Measurements from ENCODE around the gene SUSD5. TPM values are rescaled to one million over a fixed set of nuclear protein-coding genes. Genes with fewer than 3 reads are reported as not detected.

SUSD5 gene
- total and polyA plus RNA-seq, 2 of the 13 experiments (the other 11 are each of a cell fraction or from before 2014, with no cell fraction given): not detected

- TF ChIP-seq, protein P1, sequence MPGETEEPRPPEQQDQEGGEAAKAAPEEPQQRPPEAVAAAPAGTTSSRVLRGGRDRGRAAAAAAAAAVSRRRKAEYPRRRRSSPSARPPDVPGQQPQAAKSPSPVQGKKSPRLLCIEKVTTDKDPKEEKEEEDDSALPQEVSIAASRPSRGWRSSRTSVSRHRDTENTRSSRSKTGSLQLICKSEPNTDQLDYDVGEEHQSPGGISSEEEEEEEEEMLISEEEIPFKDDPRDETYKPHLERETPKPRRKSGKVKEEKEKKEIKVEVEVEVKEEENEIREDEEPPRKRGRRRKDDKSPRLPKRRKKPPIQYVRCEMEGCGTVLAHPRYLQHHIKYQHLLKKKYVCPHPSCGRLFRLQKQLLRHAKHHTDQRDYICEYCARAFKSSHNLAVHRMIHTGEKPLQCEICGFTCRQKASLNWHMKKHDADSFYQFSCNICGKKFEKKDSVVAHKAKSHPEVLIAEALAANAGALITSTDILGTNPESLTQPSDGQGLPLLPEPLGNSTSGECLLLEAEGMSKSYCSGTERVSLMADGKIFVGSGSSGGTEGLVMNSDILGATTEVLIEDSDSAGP (CRISPR knock-in tag; IDR thresholded peaks at IDR 0.05; ENCODE audit: borderline replicate concordance): peak; percentile 58
- 0 out of 2 replicates have a peak, but pooled peaks have one; percentile 33 for TF ChIP-seq ZNF713 (CRISPR knock-in tag; IDR thresholded peaks at IDR 0.05)
- peak; percentile 71; the same call in 1 of the 2 replicates for TF ChIP-seq MTF2 (CRISPR knock-in tag; IDR thresholded peaks at IDR 0.05; ENCODE audit: borderline replicate concordance)
- TF ChIP-seq ARNT2 (CRISPR knock-in tag; IDR thresholded peaks at IDR 0.05; ENCODE audit: low read depth): peak; percentile 96
- TF ChIP-seq, protein P2, sequence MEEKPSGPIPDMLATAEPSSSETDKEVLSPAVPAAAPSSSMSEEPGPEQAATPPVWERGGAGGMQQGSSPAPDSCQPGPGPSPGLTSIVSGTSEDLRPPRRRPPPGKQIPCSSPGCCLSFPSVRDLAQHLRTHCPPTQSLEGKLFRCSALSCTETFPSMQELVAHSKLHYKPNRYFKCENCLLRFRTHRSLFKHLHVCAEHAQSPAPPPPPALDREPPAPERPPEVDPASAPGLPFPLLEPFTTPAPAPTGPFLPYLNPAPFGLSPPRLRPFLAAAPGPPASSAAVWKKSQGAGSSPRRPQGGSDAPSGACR (CRISPR knock-in tag; IDR thresholded peaks at IDR 0.05): 0 out of 2 replicates have a peak, but pooled peaks have one; percentile 55
- TF ChIP-seq ZNF331 (CRISPR knock-in tag; IDR thresholded peaks at IDR 0.05): peak; percentile 58; the same call in 1 of the 2 replicates
- 0 out of 2 replicates have a peak, but pooled peaks have one; percentile 15 for TF ChIP-seq ZBTB7A (CRISPR knock-in tag; IDR thresholded peaks at IDR 0.05)
- TF ChIP-seq ELF3 (CRISPR knock-in tag; IDR thresholded peaks at IDR 0.05): no peak; the same call in 1 of the 2 replicates
- TF ChIP-seq IRF2 (CRISPR knock-in tag; IDR thresholded peaks at IDR 0.05): no peak
- TF ChIP-seq ZSCAN31 (CRISPR knock-in tag; IDR thresholded peaks at IDR 0.05; ENCODE audit: low read depth): peak; percentile 93; the same call in 1 of the 2 replicates
- TF ChIP-seq ZSCAN21 (CRISPR knock-in tag; IDR thresholded peaks at IDR 0.05; ENCODE audit: borderline replicate concordance): peak; percentile 41; the same call in 1 of the 2 replicates
- TF ChIP-seq, protein P3, sequence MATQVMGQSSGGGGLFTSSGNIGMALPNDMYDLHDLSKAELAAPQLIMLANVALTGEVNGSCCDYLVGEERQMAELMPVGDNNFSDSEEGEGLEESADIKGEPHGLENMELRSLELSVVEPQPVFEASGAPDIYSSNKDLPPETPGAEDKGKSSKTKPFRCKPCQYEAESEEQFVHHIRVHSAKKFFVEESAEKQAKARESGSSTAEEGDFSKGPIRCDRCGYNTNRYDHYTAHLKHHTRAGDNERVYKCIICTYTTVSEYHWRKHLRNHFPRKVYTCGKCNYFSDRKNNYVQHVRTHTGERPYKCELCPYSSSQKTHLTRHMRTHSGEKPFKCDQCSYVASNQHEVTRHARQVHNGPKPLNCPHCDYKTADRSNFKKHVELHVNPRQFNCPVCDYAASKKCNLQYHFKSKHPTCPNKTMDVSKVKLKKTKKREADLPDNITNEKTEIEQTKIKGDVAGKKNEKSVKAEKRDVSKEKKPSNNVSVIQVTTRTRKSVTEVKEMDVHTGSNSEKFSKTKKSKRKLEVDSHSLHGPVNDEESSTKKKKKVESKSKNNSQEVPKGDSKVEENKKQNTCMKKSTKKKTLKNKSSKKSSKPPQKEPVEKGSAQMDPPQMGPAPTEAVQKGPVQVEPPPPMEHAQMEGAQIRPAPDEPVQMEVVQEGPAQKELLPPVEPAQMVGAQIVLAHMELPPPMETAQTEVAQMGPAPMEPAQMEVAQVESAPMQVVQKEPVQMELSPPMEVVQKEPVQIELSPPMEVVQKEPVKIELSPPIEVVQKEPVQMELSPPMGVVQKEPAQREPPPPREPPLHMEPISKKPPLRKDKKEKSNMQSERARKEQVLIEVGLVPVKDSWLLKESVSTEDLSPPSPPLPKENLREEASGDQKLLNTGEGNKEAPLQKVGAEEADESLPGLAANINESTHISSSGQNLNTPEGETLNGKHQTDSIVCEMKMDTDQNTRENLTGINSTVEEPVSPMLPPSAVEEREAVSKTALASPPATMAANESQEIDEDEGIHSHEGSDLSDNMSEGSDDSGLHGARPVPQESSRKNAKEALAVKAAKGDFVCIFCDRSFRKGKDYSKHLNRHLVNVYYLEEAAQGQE (IDR thresholded peaks at IDR 0.05; ENCODE audit: borderline replicate concordance in 1 of 2, low read depth in 1 of 2, low read length in 2 of 2): peak in 1 of 2 experiments; percentile 13; a peak in 1 of 4 replicates
- no peak for TF ChIP-seq ZBTB39 (CRISPR knock-in tag; IDR thresholded peaks at IDR 0.05)
- TF ChIP-seq NKX3-1 (CRISPR knock-in tag; IDR thresholded peaks at IDR 0.05): no peak; the same call in 1 of the 2 replicates
- no peak for TF ChIP-seq ZNF33A (CRISPR knock-in tag; IDR thresholded peaks at IDR 0.05; ENCODE audit: borderline replicate concordance)
- TF ChIP-seq, protein P4, sequence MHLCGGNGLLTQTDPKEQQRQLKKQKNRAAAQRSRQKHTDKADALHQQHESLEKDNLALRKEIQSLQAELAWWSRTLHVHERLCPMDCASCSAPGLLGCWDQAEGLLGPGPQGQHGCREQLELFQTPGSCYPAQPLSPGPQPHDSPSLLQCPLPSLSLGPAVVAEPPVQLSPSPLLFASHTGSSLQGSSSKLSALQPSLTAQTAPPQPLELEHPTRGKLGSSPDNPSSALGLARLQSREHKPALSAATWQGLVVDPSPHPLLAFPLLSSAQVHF (CRISPR knock-in tag; IDR thresholded peaks at IDR 0.05): peak; percentile 58; the same call in 1 of the 2 replicates
- TF ChIP-seq HNRNPK (IDR thresholded peaks at IDR 0.05; ENCODE audit: low read depth, low read length, poor library complexity, severe bottlenecking): peak; percentile 97
- TF ChIP-seq ERF (CRISPR knock-in tag; IDR thresholded peaks at IDR 0.05): peak; percentile 40; the same call in 1 of the 2 replicates
- peak; percentile 51; the same call in 1 of the 2 replicates for TF ChIP-seq ZMAT3 (CRISPR knock-in tag; conservative IDR thresholded peaks at IDR 0.05)
These were observed 104.6 kb downstream of the SUSD5 start, which contains the start of gene CRTAP (continued) for GRCh38 chr3:33113772-33114621.
